Embryonic facial prominence (tissue), 1 donor: ENCODE measurements around the gene TADA2A.

ENCODE experiments used
- DNase-seq: peaks from one replicate; pipeline ENCODE4 v3.0.0-alpha.2; 2016; ENCODE audit errors: extremely low spot score

The TADA2A gene

DNA sequence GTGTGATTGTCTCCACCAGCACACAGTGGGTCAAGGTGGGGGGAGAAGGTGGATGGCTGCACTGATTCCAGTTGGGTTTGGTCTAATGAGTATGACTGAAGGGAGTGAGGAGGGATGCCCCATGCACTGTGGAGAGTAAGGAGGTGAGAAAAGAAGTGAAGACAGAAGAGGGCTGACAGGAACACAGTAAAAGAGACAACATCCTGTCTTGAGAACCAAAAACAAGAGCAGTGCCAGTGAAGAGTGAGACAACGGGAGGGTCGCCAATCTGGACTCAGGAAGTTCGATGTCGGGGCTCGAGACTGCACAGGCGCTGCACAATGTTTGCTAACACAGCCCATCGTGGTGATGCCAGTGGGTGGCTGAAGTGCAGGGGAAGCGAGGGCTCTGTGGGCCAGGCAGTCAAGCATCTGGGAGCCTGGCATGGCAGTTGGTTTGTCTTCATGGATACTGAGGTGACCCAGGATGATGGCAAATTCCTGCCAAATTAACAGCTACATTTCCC lies 117.1 kb downstream of the TADA2A start:
- no peak for DNase-seq

- DNase-seq, result peak; percentile 64
These were observed 120.7 kb downstream of the TADA2A start for GRCh38 chr17:37527249-37527851.
